Gastroesophageal sphincter (tissue), 4 donors: Measurements from ENCODE around the gene XRCC3. TPM values are rescaled to one million over a fixed set of nuclear protein-coding genes. Genes with fewer than 3 reads are reported as not detected.
A peak's percentile ranks its signal among the peaks of the same experiment; 100 is the strongest.

ENCODE experiments used
- ATAC-seq: fragments of 150-250 bp; one replicate; pipeline ENCODE4 v1.9.1; 2016; ENCODE audit warnings: mild to moderate bottlenecking, moderate library complexity
- H3K27ac ChIP-seq, 4 donors: fragments of 200-600 bp; sonication (generic) in 3 of 4; 1 replicate in 3 of 4; 2 replicates in 1 of 4; pipeline ENCODE4 v1.5.1; 2016 to 2019
- H3K27me3 ChIP-seq: fragments of 200-600 bp; sonication (generic); one replicate; pipeline ENCODE4 v1.5.1; 2019
- H3K36me3 ChIP-seq, 2 donors: fragments of 200-600 bp; sonication (generic); one replicate each; pipeline ENCODE4 v1.5.1; 2019; ENCODE audit warnings: control low read depth in 1 of 2
- H3K4me1 ChIP-seq, 3 donors: fragments of 200-600 bp; sonication (generic); 1 replicate in 2 of 3; 2 replicates in 1 of 3; pipeline ENCODE4 v1.5.1; 2016 to 2019; ENCODE audit warnings: control low read depth in 2 of 3
- H3K4me3 ChIP-seq, 2 donors: fragments of 200-600 bp; sonication (generic); one replicate each; pipeline ENCODE4 v1.5.1; 2019; ENCODE audit warnings: mild to moderate bottlenecking in 1 of 2, moderate library complexity in 1 of 2
- H3K9me3 ChIP-seq, 3 donors: fragments of 200-600 bp; sonication (generic); one replicate each; pipeline ENCODE4 v1.5.1; 2017 to 2019; ENCODE audit warnings: control low read depth in 2 of 3
- EP300 ChIP-seq: sonication (generic); formaldehyde crosslinking; IDR thresholded peaks from one replicate; pipeline ENCODE4 v1.6.1; 2017; ENCODE audit warnings: antibody characterized with exemption, mild to moderate bottlenecking
- POLR2A ChIP-seq, 2 donors: fragments of 450-650 bp; IDR thresholded peaks; one replicate each; pipeline ENCODE4 v1.6.1; 2017; ENCODE audit warnings: antibody characterized with exemption in 2 of 2, mild to moderate bottlenecking in 2 of 2, moderate library complexity in 1 of 2
- POLR2AphosphoS5 ChIP-seq: sonication (generic); formaldehyde crosslinking; IDR thresholded peaks from one replicate; pipeline ENCODE4 v1.6.1; 2017; ENCODE audit warnings: antibody characterized with exemption
- WGBS, 2 donors: methylation state at CpG; one replicate each; pipeline ENCODE4 v1.1.5; 2018; ENCODE audit warnings: low coverage in 1 of 2; 5-methylcytosine and 5-hydroxymethylcytosine counted together
- total RNA-seq, 4 donors: library from RNA; depleted of rRNA; stranded (reverse); fragments of >200 nt; gene quantifications; one replicate each; pipeline ENCODE4 v1.1.0, GENCODE V29; 2016
- TF ChIP-seq, protein P1 (sequence below), 4 experiments: fragments of 200-600 bp in 2 of 4; fragments of 450-650 bp in 2 of 4; sonication (generic) in 1 of 4; IDR thresholded peaks; one replicate each; pipeline ENCODE4 v1.5.1; 2017 to 2019; ENCODE audit warnings: antibody characterized with exemption in 4 of 4, mild to moderate bottlenecking in 2 of 4, moderate library complexity in 2 of 4

The XRCC3 gene
- total RNA-seq, 4 donors from 2014 or later = 1.2 to 7.8 (median 3.6) TPM

DNA sequence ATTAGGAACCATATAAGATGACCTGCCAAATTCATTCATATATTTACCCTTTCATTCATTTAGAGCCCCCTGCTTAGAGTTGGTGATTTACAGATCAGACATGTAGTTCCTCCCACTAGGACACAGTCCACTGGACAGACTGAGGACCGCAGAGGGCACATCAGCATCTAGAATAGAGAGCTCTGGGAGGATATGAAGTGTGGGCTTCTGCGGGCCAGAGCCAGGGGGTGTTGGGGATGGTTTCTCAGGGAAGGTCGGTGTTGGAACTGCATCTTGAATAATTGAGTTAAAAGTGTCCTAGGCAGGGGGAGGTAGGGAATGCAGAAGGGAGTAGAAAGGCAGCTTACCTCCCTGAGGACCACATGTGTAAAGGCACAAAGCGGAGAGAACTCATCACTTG, 43.3 kb downstream of the XRCC3 start:
- WGBS, 2 donors = 92 to 100% methylated on average over 1 to 4 of the region's 4 CpGs

DNA sequence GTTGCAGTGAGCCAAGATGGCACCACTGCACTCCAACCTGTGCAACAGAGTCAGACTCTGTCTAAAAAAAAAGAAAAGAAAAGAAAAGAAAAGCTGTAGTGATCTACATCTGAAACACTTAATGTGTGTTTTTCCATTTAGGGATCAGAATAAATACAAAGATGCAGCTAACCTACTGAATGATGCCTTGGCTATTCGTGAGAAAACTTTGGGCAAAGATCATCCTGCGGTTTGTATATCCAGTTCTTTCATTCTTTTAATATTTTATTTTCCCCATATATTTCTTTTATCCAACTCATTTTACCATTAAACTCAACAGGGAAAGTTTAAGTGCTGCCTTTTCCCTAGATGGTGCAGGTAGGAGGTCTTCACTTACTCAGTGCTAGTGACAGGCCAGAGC, 45.9 kb downstream of the XRCC3 start:
- Histone ChIP-seq H3K27ac (no peak overlapping the region), H3K36me3 (peaks cover 8 to 99% of the 10 kb centered on the region in 2 donors), H3K4me3 (no peak overlapping the region), H3K9me3 (no peaks in the 10 kb centered on the region), H3K27me3 (no peaks in the 10 kb centered on the region), H3K4me1 (peaks cover 0 to 20% (median 0%) of the 10 kb centered on the region in 3 donors)
- TF ChIP-seq, protein P1, sequence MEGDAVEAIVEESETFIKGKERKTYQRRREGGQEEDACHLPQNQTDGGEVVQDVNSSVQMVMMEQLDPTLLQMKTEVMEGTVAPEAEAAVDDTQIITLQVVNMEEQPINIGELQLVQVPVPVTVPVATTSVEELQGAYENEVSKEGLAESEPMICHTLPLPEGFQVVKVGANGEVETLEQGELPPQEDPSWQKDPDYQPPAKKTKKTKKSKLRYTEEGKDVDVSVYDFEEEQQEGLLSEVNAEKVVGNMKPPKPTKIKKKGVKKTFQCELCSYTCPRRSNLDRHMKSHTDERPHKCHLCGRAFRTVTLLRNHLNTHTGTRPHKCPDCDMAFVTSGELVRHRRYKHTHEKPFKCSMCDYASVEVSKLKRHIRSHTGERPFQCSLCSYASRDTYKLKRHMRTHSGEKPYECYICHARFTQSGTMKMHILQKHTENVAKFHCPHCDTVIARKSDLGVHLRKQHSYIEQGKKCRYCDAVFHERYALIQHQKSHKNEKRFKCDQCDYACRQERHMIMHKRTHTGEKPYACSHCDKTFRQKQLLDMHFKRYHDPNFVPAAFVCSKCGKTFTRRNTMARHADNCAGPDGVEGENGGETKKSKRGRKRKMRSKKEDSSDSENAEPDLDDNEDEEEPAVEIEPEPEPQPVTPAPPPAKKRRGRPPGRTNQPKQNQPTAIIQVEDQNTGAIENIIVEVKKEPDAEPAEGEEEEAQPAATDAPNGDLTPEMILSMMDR (IDR thresholded peaks at IDR 0.05) = no peak
- TF ChIP-seq POLR2AphosphoS5 = no peak
- no peak for TF ChIP-seq EP300
- no peak for TF ChIP-seq POLR2A (IDR thresholded peaks at IDR 0.05)
- no peak for ATAC-seq
- WGBS, 2 donors = 79 to 93% methylated on average over 2 of the region's 2 CpGs

More for the DNA sequence above, 43.3 kb downstream of the XRCC3 start:
- no peak overlapping the region for H3K4me3 ChIP-seq
- TF ChIP-seq, protein P1 (IDR thresholded peaks at IDR 0.05) = no peak
- TF ChIP-seq POLR2A (IDR thresholded peaks at IDR 0.05) (no peak), POLR2AphosphoS5 (no peak), EP300 (no peak)
- no peak overlapping the region for H3K27ac ChIP-seq
- ATAC-seq = no peak
- H3K9me3 ChIP-seq = no peaks in the 10 kb centered on the region
- H3K36me3 ChIP-seq = peaks cover 14 to 100% of the 10 kb centered on the region in 2 donors
- no peaks in the 10 kb centered on the region for H3K27me3 ChIP-seq
- no peaks in the 10 kb centered on the region for H3K4me1 ChIP-seq

DNA sequence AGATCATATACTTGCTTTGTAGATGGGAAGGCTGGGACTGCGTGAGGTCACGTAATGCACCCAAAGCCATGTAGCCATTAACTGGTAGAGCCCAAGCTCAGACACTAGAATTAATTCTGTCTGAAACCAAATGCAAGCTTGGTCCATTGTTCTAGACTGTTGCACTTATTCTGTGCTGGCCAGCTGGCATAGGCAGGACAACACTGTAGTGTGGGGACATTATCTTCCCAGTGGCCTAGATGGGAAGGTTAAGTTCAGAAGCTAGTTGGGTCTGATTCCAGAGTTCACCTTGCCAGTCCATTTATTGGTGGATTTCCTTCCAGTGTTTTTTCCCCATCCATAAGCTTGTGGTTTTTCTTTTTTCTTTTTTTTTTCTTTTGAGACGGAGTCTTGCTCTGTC, 47.1 kb downstream of the XRCC3 start:
- Histone ChIP-seq H3K27ac (no peak overlapping the region), H3K27me3 (no peaks in the 10 kb centered on the region), H3K4me3 (no peak overlapping the region), H3K4me1 (peaks cover 0 to 33% (median 0%) of the 10 kb centered on the region in 3 donors), H3K36me3 (peaks cover 3 to 99% of the 10 kb centered on the region in 2 donors), H3K9me3 (no peaks in the 10 kb centered on the region)
- TF ChIP-seq POLR2A (IDR thresholded peaks at IDR 0.05) (no peak), EP300 (no peak), POLR2AphosphoS5 (no peak)
- TF ChIP-seq, protein P1 (IDR thresholded peaks at IDR 0.05) = no peak
- ATAC-seq = no peak
- WGBS, 2 donors = 96 to 100% methylated on average over 1 to 3 of the region's 3 CpGs

DNA sequence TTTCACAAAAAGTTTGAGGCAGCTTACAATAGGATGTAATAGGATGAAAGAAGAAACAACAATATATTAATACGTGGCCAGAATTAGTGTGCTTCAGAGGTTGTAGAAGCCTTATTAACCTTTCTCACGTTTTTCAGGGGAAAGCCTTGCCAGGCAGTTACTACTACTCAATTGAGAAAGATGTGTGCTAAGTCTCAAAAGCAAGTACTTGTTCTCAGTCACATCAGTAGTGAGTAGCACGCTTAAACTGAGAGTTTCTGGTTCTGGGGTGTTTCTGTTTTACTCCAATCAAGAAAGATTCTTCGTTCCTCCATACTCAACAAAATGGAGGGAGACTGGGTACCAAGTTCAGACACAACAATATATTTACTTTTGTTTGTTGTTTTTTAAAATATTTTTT, 47.6 kb downstream of the XRCC3 start:
- no peaks in the 10 kb centered on the region for H3K27me3 ChIP-seq
- peaks cover 3 to 99% of the 10 kb centered on the region in 2 donors for H3K36me3 ChIP-seq
- WGBS, 2 donors = 81 to 86% methylated on average over 4 of the region's 4 CpGs
- H3K4me1 ChIP-seq = peaks cover 0 to 33% (median 0%) of the 10 kb centered on the region in 3 donors
- no peaks in the 10 kb centered on the region for H3K9me3 ChIP-seq
- no peak for ATAC-seq
- no peak overlapping the region for H3K27ac ChIP-seq
- H3K4me3 ChIP-seq = no peak overlapping the region
- TF ChIP-seq, protein P1 (IDR thresholded peaks at IDR 0.05) = no peak
- TF ChIP-seq POLR2AphosphoS5 (no peak), POLR2A (IDR thresholded peaks at IDR 0.05) (no peak), EP300 (no peak)

DNA sequence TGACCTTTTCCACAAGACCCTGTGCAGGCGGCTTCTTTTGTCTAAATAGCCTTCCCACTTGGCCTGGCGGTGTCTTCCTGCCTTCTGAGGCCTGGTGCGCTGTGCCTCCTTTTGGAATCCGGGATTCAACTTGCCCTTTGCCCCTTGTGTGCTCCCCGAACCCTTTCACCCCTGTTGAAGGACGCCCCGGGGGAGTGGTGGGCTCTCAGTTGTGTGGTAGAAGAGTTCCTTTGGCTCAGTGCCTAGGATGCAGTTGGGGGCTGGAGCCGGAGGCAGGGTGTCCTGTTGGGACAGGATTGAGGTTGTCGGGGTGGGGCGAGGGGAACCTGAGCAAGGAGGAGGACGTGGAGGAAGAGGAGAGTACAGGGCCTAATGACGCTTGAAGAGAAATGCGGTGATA, 51.7 kb downstream of the XRCC3 start:
- peak; percentile 30 for ATAC-seq
- peaks cover 0 to 33% (median 0%) of the 10 kb centered on the region in 3 donors for H3K4me1 ChIP-seq
- 90 to 97% methylated on average over 2 to 4 of the region's 13 CpGs for WGBS, 2 donors
- peak overlapping the region in 3 of 4 donors; percentile 36 to 58 (median 44) for H3K27ac ChIP-seq
- no peak overlapping the region for H3K4me3 ChIP-seq
- no peaks in the 10 kb centered on the region for H3K9me3 ChIP-seq
- peaks cover 0 to 99% of the 10 kb centered on the region in 2 donors for H3K36me3 ChIP-seq
- no peak for TF ChIP-seq POLR2A (IDR thresholded peaks at IDR 0.05)
- TF ChIP-seq, protein P1 (IDR thresholded peaks at IDR 0.05) = no peak
- no peak for TF ChIP-seq POLR2AphosphoS5
- no peak for TF ChIP-seq EP300
- H3K27me3 ChIP-seq = no peaks in the 10 kb centered on the region
